ENCODE measurements around the gene GPN3.

GPN3 gene

DNA sequence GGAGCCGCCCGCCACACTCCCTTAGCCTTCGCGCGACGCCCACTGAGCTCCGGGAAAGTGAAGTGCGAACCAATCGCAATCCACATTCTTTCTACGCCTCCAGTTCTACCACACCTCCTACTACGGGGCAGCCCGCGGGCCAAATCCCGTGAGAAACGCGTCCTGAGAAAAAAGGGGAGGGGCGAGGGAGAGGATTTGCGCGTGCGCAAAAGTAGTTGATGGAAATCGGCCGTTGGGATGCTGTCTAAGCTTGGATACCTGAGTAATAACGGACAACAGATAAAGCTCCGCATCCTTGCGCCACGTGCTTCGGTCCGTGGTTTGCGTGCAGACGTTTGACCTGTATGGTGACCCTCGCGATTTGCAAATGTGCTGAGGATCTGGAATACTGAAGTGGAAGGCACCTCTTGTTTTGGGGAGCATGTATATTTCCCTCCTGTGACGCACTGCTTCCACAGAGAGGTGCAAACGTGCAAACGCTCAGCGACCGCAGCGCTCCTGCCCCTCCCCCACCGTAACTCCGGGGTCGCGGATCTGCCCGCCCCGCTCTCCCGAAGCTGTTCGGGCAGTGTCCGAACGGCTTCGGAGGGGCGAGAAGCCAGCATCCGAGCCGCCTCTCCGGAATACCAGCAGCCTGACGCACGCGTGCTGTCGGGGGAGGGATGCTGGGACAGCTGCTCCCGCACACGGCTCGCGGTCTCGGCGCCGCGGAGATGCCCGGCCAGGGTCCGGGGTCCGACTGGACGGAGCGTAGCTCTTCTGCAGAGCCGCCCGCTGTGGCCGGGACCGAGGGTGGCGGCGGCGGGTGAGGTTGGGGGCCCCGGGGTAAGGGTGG, at the start of gene GPN3, which contains the start of gene FAM216A:
GPN3 (minus strand) TSS at position 44 of the 835 bp plus-strand sequence. CDS start 54 bp downstream, outside the sequence.
FAM216A (plus strand) TSS at position 632 of the 835 bp plus-strand sequence; CDS start at position 663, 31 bp downstream.
- peak within 1 kb of the TSS; percentile 90 for H3K4me3 ChIP-seq (ENCODE audit: low read length)
- no peaks in the 10 kb centered on the region for H3K36me3 ChIP-seq (ENCODE audit: control insufficient read depth, insufficient read depth, low read length)
- no peaks in the 10 kb centered on the region for H3K27me3 ChIP-seq (ENCODE audit: control insufficient read depth, insufficient read depth, low read length)
- H3K9me3 ChIP-seq (ENCODE audit: control insufficient read depth, low read length) = no peaks in the 10 kb centered on the region
- H3K9ac ChIP-seq (ENCODE audit: low read length) = peak within 1 kb of the TSS; percentile 73
- no peaks in the 10 kb centered on the region for H3K4me1 ChIP-seq (ENCODE audit: control insufficient read depth, insufficient read depth, low read length)

- Histone ChIP-seq H3K36me3 (ENCODE audit: control insufficient read depth, insufficient read depth, low read length) (no peaks in the 10 kb centered on the region), H3K27me3 (ENCODE audit: control insufficient read depth, insufficient read depth, low read length) (no peaks in the 10 kb centered on the region), H3K9ac (ENCODE audit: low read length) (no peak overlapping the region), H3K9me3 (ENCODE audit: control insufficient read depth, low read length) (no peaks in the 10 kb centered on the region), H3K4me3 (ENCODE audit: low read length) (no peak overlapping the region), H3K4me1 (ENCODE audit: control insufficient read depth, insufficient read depth, low read length) (no peaks in the 10 kb centered on the region)
These were observed 48.9 kb upstream of the GPN3 start for GRCh38 chr12:110516995-110517394.

GRCh38 chr12:110514363-110514762, 46.3 kb upstream of the GPN3 start:
- Histone ChIP-seq H3K9me3 (ENCODE audit: control insufficient read depth, low read length) (no peaks in the 10 kb centered on the region), H3K4me1 (ENCODE audit: control insufficient read depth, insufficient read depth, low read length) (no peaks in the 10 kb centered on the region), H3K9ac (ENCODE audit: low read length) (no peak overlapping the region), H3K4me3 (ENCODE audit: low read length) (no peak overlapping the region), H3K27me3 (ENCODE audit: control insufficient read depth, insufficient read depth, low read length) (no peaks in the 10 kb centered on the region), H3K36me3 (ENCODE audit: control insufficient read depth, insufficient read depth, low read length) (no peaks in the 10 kb centered on the region)

DNA sequence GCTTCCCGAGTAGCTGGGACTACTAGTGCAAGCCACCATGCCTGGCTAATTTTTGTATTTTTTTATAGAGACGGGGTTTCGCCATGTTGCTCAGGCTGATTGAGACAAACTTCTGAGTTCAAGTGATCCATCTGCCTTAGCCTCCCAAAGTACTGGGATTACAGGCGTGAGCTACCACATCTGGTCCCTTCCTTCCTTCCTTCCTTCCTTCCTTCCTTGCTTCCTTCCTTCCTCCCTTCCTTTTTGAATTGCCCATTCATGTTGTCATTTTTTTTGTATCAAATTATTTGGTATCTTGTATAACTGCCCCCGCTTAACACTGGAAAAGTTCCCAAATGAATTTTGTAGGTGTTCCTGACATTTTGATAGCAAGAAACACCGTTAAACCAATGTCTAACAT, 45.8 kb upstream of the GPN3 start:
- Histone ChIP-seq H3K27me3 (ENCODE audit: control insufficient read depth, insufficient read depth, low read length) (no peaks in the 10 kb centered on the region), H3K4me3 (ENCODE audit: low read length) (no peak overlapping the region), H3K36me3 (ENCODE audit: control insufficient read depth, insufficient read depth, low read length) (no peaks in the 10 kb centered on the region), H3K9me3 (ENCODE audit: control insufficient read depth, low read length) (no peaks in the 10 kb centered on the region), H3K4me1 (ENCODE audit: control insufficient read depth, insufficient read depth, low read length) (no peaks in the 10 kb centered on the region), H3K9ac (ENCODE audit: low read length) (no peak overlapping the region)

- Histone ChIP-seq H3K36me3 (ENCODE audit: control insufficient read depth, insufficient read depth, low read length) (no peaks in the 10 kb centered on the region), H3K4me1 (ENCODE audit: control insufficient read depth, insufficient read depth, low read length) (no peaks in the 10 kb centered on the region), H3K9me3 (ENCODE audit: control insufficient read depth, low read length) (no peaks in the 10 kb centered on the region), H3K4me3 (ENCODE audit: low read length) (no peak overlapping the region), H3K27me3 (ENCODE audit: control insufficient read depth, insufficient read depth, low read length) (no peaks in the 10 kb centered on the region), H3K9ac (ENCODE audit: low read length) (no peak overlapping the region)
These were observed 40.1 kb upstream of the GPN3 start for GRCh38 chr12:110508071-110508586.

DNA sequence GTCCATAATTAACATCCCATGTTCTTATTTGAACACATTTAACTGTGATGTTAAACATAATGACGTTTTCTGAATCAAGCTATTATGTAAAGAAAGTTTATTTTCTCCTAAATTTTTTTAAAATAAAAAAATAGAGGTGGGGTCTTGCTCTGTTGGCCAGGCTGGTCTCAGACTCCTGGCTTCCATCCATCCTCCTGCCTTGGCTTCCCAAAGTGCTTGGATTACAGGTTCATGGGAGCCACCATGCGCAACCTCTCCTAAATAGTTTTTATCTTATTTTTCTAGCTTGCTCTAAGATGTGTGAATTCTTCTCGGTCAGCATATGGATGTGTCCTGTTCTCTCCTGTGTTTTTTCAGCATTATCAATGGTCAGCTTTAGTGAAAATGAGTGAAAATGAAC, 37.3 kb upstream of the GPN3 start:
- no peak overlapping the region for H3K9ac ChIP-seq (ENCODE audit: low read length)
- H3K27me3 ChIP-seq (ENCODE audit: control insufficient read depth, insufficient read depth, low read length) = no peaks in the 10 kb centered on the region
- no peaks in the 10 kb centered on the region for H3K9me3 ChIP-seq (ENCODE audit: control insufficient read depth, low read length)
- no peaks in the 10 kb centered on the region for H3K36me3 ChIP-seq (ENCODE audit: control insufficient read depth, insufficient read depth, low read length)
- H3K4me1 ChIP-seq (ENCODE audit: control insufficient read depth, insufficient read depth, low read length) = peaks cover 13% of the 10 kb centered on the region
- no peak overlapping the region for H3K4me3 ChIP-seq (ENCODE audit: low read length)

GRCh38 chr12:110503432-110503831, 35.4 kb upstream of the GPN3 start:
- no peaks in the 10 kb centered on the region for H3K36me3 ChIP-seq (ENCODE audit: control insufficient read depth, insufficient read depth, low read length)
- H3K9me3 ChIP-seq (ENCODE audit: control insufficient read depth, low read length) = no peaks in the 10 kb centered on the region
- H3K4me1 ChIP-seq (ENCODE audit: control insufficient read depth, insufficient read depth, low read length) = peaks cover 17% of the 10 kb centered on the region
- no peak overlapping the region for H3K9ac ChIP-seq (ENCODE audit: low read length)
- no peak overlapping the region for H3K4me3 ChIP-seq (ENCODE audit: low read length)
- H3K27me3 ChIP-seq (ENCODE audit: control insufficient read depth, insufficient read depth, low read length) = no peaks in the 10 kb centered on the region

DNA sequence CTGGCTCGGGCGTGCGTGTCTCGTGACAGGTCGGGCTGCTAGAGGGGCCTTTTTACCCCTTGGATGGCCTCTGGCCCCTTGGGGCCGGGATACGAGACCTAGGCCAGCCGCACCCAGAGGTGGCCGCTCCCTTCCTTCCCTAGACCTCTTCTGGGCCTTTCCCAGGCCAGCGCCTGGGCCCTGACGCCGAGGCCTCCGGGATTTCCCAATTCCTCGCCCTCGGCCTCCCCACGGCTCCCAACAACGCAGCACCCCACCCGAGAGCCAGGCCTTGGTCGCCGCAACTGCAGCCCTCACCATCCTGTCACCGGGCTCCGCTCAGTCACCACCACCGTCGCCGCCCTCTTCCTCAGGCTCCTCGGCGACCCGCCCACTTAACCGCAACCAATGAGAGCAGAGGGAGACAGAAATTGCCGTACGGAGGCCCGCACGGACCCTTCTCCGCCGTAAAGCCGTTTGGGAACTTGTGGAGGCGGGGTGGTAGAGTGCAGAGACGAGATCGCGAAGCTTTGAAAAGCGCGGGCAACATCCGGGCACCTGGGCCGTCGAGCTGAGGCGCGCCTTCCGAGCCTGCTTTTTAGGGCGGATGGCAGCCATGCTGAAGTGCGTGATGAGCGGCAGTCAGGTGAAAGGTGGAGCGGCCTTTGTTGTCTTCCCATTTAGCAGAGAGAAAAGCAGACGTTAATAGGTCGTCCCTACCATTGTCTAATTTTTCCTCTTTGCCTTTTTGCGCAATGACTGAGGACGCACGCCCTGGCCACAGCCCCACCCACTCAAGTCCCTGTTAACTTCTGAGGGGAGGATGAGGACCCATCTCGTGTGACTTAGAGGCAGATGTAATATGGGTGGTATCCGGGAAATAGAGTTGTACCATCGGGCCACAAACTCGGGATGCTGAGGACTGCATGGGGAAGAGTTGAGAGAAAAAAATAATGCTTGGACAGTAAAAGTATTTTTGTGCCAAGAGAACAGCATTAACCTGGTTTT, 34.0 kb upstream of the GPN3 start, which contains the start of the genes RAD9B and VPS29:
RAD9B (plus strand) TSS at position 580 of the 987 bp plus-strand sequence; CDS start at position 587, 7 bp downstream.
VPS29 (minus strand) TSS at position 360 of the 987 bp plus-strand sequence; CDS start at position 300, 60 bp downstream.
- no peaks in the 10 kb centered on the region for H3K27me3 ChIP-seq (ENCODE audit: control insufficient read depth, insufficient read depth, low read length)
- no peaks in the 10 kb centered on the region for H3K9me3 ChIP-seq (ENCODE audit: control insufficient read depth, low read length)
- H3K4me1 ChIP-seq (ENCODE audit: control insufficient read depth, insufficient read depth, low read length) = peaks cover 17% of the 10 kb centered on the region
- peak within 1 kb of the TSS; percentile 70 for H3K4me3 ChIP-seq (ENCODE audit: low read length)
- no peaks in the 10 kb centered on the region for H3K36me3 ChIP-seq (ENCODE audit: control insufficient read depth, insufficient read depth, low read length)
- peak within 1 kb of the TSS; percentile 86 for H3K9ac ChIP-seq (ENCODE audit: low read length)

DNA sequence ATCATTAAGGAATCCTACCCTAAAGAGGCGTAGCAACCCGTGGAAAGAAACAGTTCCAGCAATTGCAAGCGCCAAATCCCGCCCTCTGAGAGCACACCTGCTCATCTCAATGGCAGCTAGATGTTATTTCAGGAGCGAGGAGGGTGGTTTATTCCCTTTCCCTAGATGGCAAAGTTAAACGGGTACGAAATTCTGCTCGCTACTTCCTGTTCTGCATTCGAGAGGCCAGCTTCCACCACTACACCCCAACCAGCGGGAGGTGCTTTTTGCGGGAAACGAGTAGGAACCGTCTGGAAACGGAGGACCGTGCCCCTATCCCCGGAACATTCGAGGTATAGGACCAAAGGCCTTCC, 33.3 kb upstream of the GPN3 start:
- Histone ChIP-seq H3K4me3 (ENCODE audit: low read length) (peak overlapping the region; percentile 70), H3K36me3 (ENCODE audit: control insufficient read depth, insufficient read depth, low read length) (no peaks in the 10 kb centered on the region), H3K4me1 (ENCODE audit: control insufficient read depth, insufficient read depth, low read length) (peaks cover 17% of the 10 kb centered on the region), H3K9me3 (ENCODE audit: control insufficient read depth, low read length) (no peaks in the 10 kb centered on the region), H3K9ac (ENCODE audit: low read length) (peak overlapping the region; percentile 86), H3K27me3 (ENCODE audit: control insufficient read depth, insufficient read depth, low read length) (no peaks in the 10 kb centered on the region)

- peaks cover 17% of the 10 kb centered on the region for H3K4me1 ChIP-seq (ENCODE audit: control insufficient read depth, insufficient read depth, low read length)
- no peaks in the 10 kb centered on the region for H3K36me3 ChIP-seq (ENCODE audit: control insufficient read depth, insufficient read depth, low read length)
- no peaks in the 10 kb centered on the region for H3K9me3 ChIP-seq (ENCODE audit: control insufficient read depth, low read length)
- H3K4me3 ChIP-seq (ENCODE audit: low read length) = no peak overlapping the region
- H3K27me3 ChIP-seq (ENCODE audit: control insufficient read depth, insufficient read depth, low read length) = no peaks in the 10 kb centered on the region
- no peak overlapping the region for H3K9ac ChIP-seq (ENCODE audit: low read length)
These were observed 31.1 kb upstream of the GPN3 start for GRCh38 chr12:110498984-110499706.

DNA sequence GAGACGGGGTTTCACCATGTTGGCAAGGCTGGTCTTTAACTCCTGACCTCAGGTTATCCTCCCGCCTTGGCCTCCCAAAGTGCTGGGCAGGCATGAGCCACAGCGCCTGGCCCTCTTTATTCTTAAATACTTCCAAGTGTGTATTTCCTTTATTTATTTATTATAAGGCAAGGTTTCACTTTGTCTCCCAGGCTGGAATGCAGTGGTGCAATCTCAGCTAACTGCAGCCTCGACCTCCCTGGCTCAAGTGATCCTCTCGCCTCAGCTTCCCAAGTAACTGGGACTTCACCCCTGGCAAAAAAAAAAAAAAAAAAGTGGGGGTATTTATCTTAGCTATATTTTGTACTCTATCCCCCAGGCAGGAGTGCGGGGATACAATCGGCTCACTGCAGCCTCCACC, 7.4 kb upstream of the GPN3 start:
- H3K4me3 ChIP-seq (ENCODE audit: low read length) = no peak overlapping the region
- H3K27me3 ChIP-seq (ENCODE audit: control insufficient read depth, insufficient read depth, low read length) = no peaks in the 10 kb centered on the region
- no peak overlapping the region for H3K9ac ChIP-seq (ENCODE audit: low read length)
- no peaks in the 10 kb centered on the region for H3K36me3 ChIP-seq (ENCODE audit: control insufficient read depth, insufficient read depth, low read length)
- H3K4me1 ChIP-seq (ENCODE audit: control insufficient read depth, insufficient read depth, low read length) = no peaks in the 10 kb centered on the region
- H3K9me3 ChIP-seq (ENCODE audit: control insufficient read depth, low read length) = no peaks in the 10 kb centered on the region
